ENCODE measurements around the gene DNLZ.

DNLZ gene

GRCh38 chr9:136313111-136314055 is 50.2 kb downstream of the DNLZ start:
- no peak for DNase-seq

- peak; percentile 28 for DNase-seq
These were observed 51.1 kb downstream of the DNLZ start for GRCh38 chr9:136312436-136312835.

GRCh38 chr9:136312009-136312375 is 51.6 kb downstream of the DNLZ start:
- DNase-seq, result no peak

- no peak for DNase-seq
These were observed 52.2 kb downstream of the DNLZ start for GRCh38 chr9:136311051-136312008.

GRCh38 chr9:136310273-136311030 is 53.1 kb downstream of the DNLZ start:
- DNase-seq, result no peak

- no peak for DNase-seq
These were observed 53.7 kb downstream of the DNLZ start for GRCh38 chr9:136309806-136310220.

Measured in stimulated activated CD4-positive, alpha-beta T cell treated with anti-CD3 and anti-CD28 coated beads, Interleukin-1b, Interleukin-23, amount 100 ng/mL, for 48 hours (primary cell).